A673 (cell line): ENCODE results near the gene CYCS.

Experiments used
- CTCF ChIP-seq: fragments of 300-800, 200-600 bp; sonication (generic); conservative IDR thresholded peaks from 2 replicates; pipeline ENCODE4 v1.5.1; 2017; ENCODE audit warnings: low read depth, mild to moderate bottlenecking, antibody characterized with exemption, low read length, moderate library complexity, mixed read lengths
- EZH2 ChIP-seq: fragments of 200-600 bp; sonication (generic); IDR thresholded peaks from 2 replicates; pipeline ENCODE4 v1.6.1; 2017; ENCODE audit warnings: borderline replicate concordance, low read depth, mild to moderate bottlenecking, mixed read lengths, antibody characterized with exemption, low read length; ENCODE audit not compliant: poor library complexity, severe bottlenecking

DNA sequence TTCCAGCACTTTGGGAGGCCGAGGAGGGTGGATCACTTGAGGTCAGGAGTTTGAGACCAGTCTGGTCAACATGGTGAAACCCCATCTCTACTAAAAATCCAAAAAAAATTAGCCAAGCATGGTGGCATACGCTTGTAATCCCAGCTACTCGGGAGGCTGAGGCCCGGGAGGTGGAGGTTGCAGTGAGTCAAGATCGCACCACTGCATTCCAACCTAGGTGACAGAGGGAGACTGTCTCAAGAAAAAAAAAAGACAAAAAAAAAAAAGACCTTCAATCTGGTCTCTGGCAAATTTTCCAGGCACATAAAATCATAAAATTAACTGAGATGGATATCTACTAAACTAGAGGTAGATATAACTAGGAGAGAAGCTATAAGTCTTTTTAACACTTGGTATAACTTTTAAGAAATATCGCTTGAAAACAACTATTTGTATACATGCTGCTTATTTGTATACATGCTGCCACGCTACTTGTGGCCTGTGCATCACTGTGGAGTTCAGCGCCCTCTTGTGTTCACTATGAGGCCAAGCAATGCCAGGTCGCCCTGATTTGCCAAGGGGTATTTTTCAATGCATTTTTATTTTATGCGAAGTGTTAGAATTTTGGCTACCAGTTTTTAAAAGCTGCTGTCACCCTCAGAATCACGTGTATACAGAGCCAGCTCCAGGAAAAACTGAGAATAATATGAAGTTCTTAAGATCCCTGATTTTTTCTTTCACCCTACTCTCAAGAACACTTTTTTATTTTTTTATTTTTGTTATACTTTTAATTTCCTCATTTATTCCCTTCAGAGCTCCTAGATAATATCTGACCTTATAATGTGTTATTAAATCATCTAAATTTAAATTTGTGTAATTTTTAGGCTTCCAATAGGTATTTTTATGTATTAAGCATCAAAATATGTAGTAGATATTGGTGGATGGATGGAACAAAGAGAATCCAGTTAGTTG, 26.7 kb downstream of the CYCS start:
- TF ChIP-seq CTCF (peak; percentile 95), EZH2 (no peak)
